Placental epithelial cell (primary cell): ENCODE measurements around the gene POFUT1. TPM values are rescaled to one million over a fixed set of nuclear protein-coding genes. Genes with fewer than 3 reads are reported as not detected.

Experiments used
- total RNA-seq: library from RNA; depleted of rRNA; stranded (reverse); fragments of >200 nt; gene quantifications from 2 replicates; pipeline ENCODE4 v1.2.3, GENCODE V29; 2012

POFUT1 gene
- 34.5 and 38.6 TPM in 2 replicates for total RNA-seq

GRCh38 chr20:32207626-32208498, at the start of gene POFUT1, which contains the start of gene PLAGL2:
Gene POFUT1 (plus strand): TSS chr20:32207880. CDS start chr20:32207942, 62 bp downstream.
Gene PLAGL2 (minus strand): TSS chr20:32207743. CDS start chr20:32202178, 5,565 bp downstream.

DNA sequence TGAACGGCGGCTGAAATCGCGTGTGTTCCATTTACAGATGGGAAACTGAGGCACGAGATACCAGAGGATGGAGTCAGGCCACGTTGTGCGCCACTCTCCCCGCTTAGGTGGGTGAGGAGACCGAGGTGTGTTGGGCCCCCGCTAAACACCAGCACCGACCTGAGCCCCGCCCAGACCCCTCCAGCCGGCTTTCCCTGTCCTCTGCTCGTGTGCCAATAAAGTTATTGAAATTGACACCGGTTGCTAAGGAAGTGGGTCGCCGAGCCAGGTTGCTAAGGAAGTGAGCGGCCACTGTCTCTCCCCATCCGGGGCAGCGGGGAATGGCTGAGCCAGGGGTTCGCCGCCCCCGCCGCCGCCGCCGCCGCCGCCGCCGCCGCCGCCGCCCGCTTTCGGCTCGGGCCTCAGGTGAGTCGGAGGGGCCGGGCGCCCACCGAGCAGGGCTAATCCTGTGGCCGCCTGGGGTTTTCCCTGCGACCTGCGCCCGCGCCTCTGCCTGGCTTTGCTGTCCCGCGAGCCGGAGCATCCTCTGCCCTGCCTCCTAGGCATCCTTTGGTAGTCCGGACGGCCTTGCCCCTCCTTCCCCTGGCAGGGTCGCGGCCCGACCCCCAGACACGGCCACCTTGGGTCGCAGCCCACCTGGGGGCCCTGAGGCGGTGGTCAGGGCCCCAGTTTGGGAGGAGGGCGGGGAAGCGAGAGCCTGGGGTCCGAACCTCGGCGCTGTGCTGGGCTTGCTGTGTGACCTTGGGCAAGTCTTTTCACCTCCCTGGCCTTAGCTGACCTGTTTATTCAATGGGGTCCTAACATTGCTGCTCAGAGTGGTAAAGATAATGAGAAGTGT, 69.9 kb downstream of the POFUT1 start, which contains the start of gene KIF3B:
Gene KIF3B (plus strand): TSS at position 291 of the 838 bp plus-strand sequence. CDS start 32,127 bp downstream, outside the sequence.

Other genes starting within 250 kb of the POFUT1 start
- under 0.01 TPM in 1 of 2 replicates, not detected in the other for gene XKR7, start 239.7 kb upstream of the POFUT1 start, total RNA-seq
- gene CCM2L, start 197.4 kb upstream of the POFUT1 start, total RNA-seq, result not detected in 2 replicates
- not detected in 2 replicates for gene HCK, start 155.6 kb upstream of the POFUT1 start, total RNA-seq
- 52.6 and 64.3 TPM in 2 replicates for gene TM9SF4, start 98.2 kb upstream of the POFUT1 start, total RNA-seq
- 5.1 and 5.6 TPM in 2 replicates for gene PLAGL2, start 137 bp upstream of the POFUT1 start, total RNA-seq
- 16.5 and 21.5 TPM in 2 replicates for gene KIF3B, start 69.8 kb downstream of the POFUT1 start, total RNA-seq
- gene ASXL1, start 150.5 kb downstream of the POFUT1 start, total RNA-seq, result 49.2 and 62.4 TPM in 2 replicates